Prostate gland (tissue), 2 donors: ENCODE data around the gene MAPK6.

Source experiments
- POLR2A ChIP-seq: fragments of 450-650 bp; IDR thresholded peaks from one replicate; pipeline ENCODE4 v1.6.1; 2016; ENCODE audit warnings: antibody characterized with exemption, mild to moderate bottlenecking
- TF ChIP-seq, protein P1 (sequence below), 4 experiments: fragments of 200-600 bp in 2 of 4; fragments of 450-650 bp in 2 of 4; sonication (generic) in 2 of 4; IDR thresholded peaks; 1 replicate in 3 of 4; 2 replicates in 1 of 4; pipeline ENCODE4 v1.5.1; 2016 to 2019; ENCODE audit warnings: antibody characterized with exemption in 4 of 4, mild to moderate bottlenecking in 2 of 4, moderate library complexity in 2 of 4

DNA sequence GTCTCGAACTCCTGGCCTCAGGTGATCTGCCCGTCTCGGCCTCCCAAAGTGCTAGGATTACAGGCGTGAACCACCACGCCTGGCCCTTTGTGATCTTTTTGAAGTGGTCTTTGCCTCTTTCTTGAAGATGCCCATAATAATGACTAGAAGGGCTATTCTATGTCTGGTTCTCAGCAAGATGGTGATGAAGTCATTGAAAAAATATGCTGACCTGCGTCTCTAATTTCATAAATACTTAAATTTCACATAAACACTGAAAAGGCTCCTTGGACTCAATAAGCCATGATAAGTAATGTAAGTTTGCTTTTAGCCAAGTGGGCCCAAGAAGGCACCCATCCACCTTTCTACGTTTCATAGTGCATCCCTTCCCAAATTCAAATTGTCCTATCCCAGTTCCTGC is 775 bp upstream of the MAPK6 start:
- TF ChIP-seq, protein P1, sequence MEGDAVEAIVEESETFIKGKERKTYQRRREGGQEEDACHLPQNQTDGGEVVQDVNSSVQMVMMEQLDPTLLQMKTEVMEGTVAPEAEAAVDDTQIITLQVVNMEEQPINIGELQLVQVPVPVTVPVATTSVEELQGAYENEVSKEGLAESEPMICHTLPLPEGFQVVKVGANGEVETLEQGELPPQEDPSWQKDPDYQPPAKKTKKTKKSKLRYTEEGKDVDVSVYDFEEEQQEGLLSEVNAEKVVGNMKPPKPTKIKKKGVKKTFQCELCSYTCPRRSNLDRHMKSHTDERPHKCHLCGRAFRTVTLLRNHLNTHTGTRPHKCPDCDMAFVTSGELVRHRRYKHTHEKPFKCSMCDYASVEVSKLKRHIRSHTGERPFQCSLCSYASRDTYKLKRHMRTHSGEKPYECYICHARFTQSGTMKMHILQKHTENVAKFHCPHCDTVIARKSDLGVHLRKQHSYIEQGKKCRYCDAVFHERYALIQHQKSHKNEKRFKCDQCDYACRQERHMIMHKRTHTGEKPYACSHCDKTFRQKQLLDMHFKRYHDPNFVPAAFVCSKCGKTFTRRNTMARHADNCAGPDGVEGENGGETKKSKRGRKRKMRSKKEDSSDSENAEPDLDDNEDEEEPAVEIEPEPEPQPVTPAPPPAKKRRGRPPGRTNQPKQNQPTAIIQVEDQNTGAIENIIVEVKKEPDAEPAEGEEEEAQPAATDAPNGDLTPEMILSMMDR (IDR thresholded peaks at IDR 0.05), result no peak
- TF ChIP-seq POLR2A, result no peak
